GM18951 (cell line): Measurements from ENCODE around the gene ATOH8.

Experiments
- POLR2A ChIP-seq: IDR thresholded peaks from 4 replicates; pipeline ENCODE4 v1.6.1; 2011; ENCODE audit warnings: mild to moderate bottlenecking; ENCODE audit not compliant: insufficient read length, insufficient read depth; ENCODE audit errors: extremely low read depth
- in situ Hi-C: fragments of 300-500 bp; cut with MboI; formaldehyde crosslinking; loops from one replicate; pipeline ENCODE4 v1.12.0; 2022; ENCODE audit warnings: low sequenced_read_pairs, mixed read lengths, inconsistent platforms; ENCODE audit not compliant: unreplicated experiment

The ATOH8 gene

DNA sequence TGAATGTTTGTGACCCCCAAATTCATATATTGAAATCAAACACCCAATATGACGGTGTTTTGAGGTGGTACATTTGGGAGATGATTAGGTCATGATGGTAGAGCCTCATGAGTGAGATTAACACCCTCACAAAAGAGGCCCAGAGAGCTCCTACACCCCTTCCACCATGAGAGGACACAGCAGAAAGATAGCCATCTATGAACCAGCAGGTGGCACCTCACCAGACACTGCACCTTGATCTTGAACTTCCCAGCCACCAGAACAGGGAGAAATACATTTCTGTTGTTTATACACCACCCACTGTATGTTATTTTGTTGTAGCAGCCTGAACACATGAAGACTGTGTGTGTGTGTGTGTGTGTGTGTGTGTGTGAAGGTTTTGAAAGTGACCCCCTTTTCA lies 76.9 kb downstream of the ATOH8 start:
- TF ChIP-seq POLR2A, result no peak
- in situ Hi-C loops, result no loop called here

GRCh38 chr2:85831735-85832134 lies 77.9 kb downstream of the ATOH8 start:
- in situ Hi-C loops, result no loop called here
- no peak for TF ChIP-seq POLR2A

DNA sequence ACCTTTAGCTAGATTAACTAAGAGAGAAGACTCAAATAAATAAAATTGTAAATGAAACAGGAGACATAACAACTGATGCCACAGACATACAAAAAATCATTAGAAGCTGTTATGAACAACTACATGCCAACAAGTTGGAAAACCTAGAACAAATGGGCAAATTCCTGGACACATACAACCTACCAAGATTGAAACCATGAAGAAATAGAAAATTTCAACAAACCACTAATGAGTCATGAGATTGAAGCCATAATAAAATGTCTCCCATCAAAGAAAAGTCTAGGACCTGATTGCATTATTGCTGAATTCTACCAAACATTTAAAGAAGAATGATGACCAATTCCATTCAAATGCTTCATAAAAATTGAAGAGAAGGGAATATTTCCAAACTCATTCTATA lies 80.7 kb downstream of the ATOH8 start:
- in situ Hi-C loops, result no loop called here
- TF ChIP-seq POLR2A, result no peak
